Liver (tissue), 9 donors: ENCODE data around the gene FOXC2. TPM values are rescaled to one million over a fixed set of nuclear protein-coding genes. Genes with fewer than 3 reads are reported as not detected.
A peak's percentile ranks its signal among the peaks of the same experiment; 100 is the strongest.

Source experiments
- DNase-seq: peaks from one replicate; pipeline ENCODE4 v3.0.0-alpha.2; 2017; ENCODE audit warnings: low spot score
- H3K27ac ChIP-seq, 2 donors: one replicate each; pipeline ENCODE4 v1.7.0; 2013; ENCODE audit warnings: inconsistent platforms in 2 of 2, low read length in 2 of 2, control low read depth in 1 of 2, low read depth in 1 of 2, mild to moderate bottlenecking in 1 of 2
- H3K27me3 ChIP-seq, 4 donors: one replicate each; pipeline versions ENCODE4 v1.6.1 to v1.7.0; 2013; ENCODE audit warnings: low read length in 3 of 4, inconsistent platforms in 1 of 4, mild to moderate bottlenecking in 1 of 4, moderate library complexity in 1 of 4; ENCODE audit not compliant: control insufficient read depth in 4 of 4, insufficient read depth in 4 of 4
- H3K36me3 ChIP-seq, 4 donors: one replicate each; pipeline versions ENCODE4 v1.6.1 to v1.7.0; 2013; ENCODE audit warnings: low read length in 3 of 4, mild to moderate bottlenecking in 3 of 4, low read depth in 1 of 4, moderate library complexity in 1 of 4; ENCODE audit not compliant: control insufficient read depth in 4 of 4, insufficient read depth in 3 of 4
- H3K4me1 ChIP-seq, 4 donors: one replicate each; pipeline versions ENCODE4 v1.6.1 to v1.7.0; 2013; ENCODE audit warnings: low read length in 3 of 4, mild to moderate bottlenecking in 3 of 4, moderate library complexity in 1 of 4; ENCODE audit not compliant: control insufficient read depth in 4 of 4, insufficient read depth in 4 of 4
- H3K4me3 ChIP-seq, 3 donors: one replicate each; pipeline versions ENCODE4 v1.6.1 to v1.7.0; 2013; ENCODE audit warnings: low read length in 3 of 3, control low read depth in 1 of 3, low read depth in 1 of 3, mild to moderate bottlenecking in 1 of 3
- H3K9ac ChIP-seq, 2 donors: one replicate each; pipeline ENCODE4 v1.7.0; 2013; ENCODE audit warnings: low read length in 2 of 2, mild to moderate bottlenecking in 2 of 2, moderate library complexity in 2 of 2, control low read depth in 1 of 2, low read depth in 1 of 2
- H3K9me3 ChIP-seq, 4 donors: one replicate each; pipeline versions ENCODE4 v1.6.1 to v1.7.0; 2013; ENCODE audit warnings: low read length in 3 of 4; ENCODE audit not compliant: control insufficient read depth in 4 of 4
- EGR1 ChIP-seq, 2 donors: IDR thresholded peaks; 2 replicates each; pipeline ENCODE4 v1.6.1; 2016 to 2018; ENCODE audit warnings: antibody characterized with exemption in 2 of 2, low read depth in 2 of 2
- FOXA1 ChIP-seq: IDR thresholded peaks from 2 replicates; pipeline ENCODE4 v1.6.1; 2016; ENCODE audit warnings: antibody characterized with exemption
- FOXA2 ChIP-seq: IDR thresholded peaks from 2 replicates; pipeline ENCODE4 v1.6.1; 2016; ENCODE audit warnings: antibody characterized with exemption
- GABPA ChIP-seq, 2 donors: IDR thresholded peaks in 1 of 2; conservative IDR thresholded peaks in 1 of 2; 2 replicates each; pipeline ENCODE4 v1.6.1; 2016; ENCODE audit warnings: antibody characterized with exemption in 2 of 2, mild to moderate bottlenecking in 1 of 2, moderate library complexity in 1 of 2
- HNF4A ChIP-seq, 2 donors: conservative IDR thresholded peaks; 2 replicates each; pipeline ENCODE4 v1.6.1; 2016; ENCODE audit warnings: antibody characterized with exemption in 2 of 2, mild to moderate bottlenecking in 2 of 2
- HNF4G ChIP-seq: IDR thresholded peaks from 2 replicates; pipeline ENCODE4 v1.6.1; 2016; ENCODE audit warnings: antibody characterized with exemption
- JUND ChIP-seq, 2 donors: IDR thresholded peaks; 2 replicates each; pipeline ENCODE4 v1.6.1; 2016; ENCODE audit warnings: antibody characterized with exemption in 2 of 2
- NR2F2 ChIP-seq: IDR thresholded peaks from 2 replicates; pipeline ENCODE4 v1.6.1; 2016; ENCODE audit warnings: antibody characterized with exemption
- RAD21 ChIP-seq, 2 donors: IDR thresholded peaks; 2 replicates each; pipeline ENCODE4 v1.6.1; 2016; ENCODE audit warnings: antibody characterized with exemption in 2 of 2, mild to moderate bottlenecking in 2 of 2
- RXRA ChIP-seq, 2 donors: IDR thresholded peaks; 2 replicates each; pipeline ENCODE4 v1.6.1; 2017 to 2018; ENCODE audit warnings: antibody characterized with exemption in 2 of 2, mild to moderate bottlenecking in 1 of 2
- SP1 ChIP-seq: IDR thresholded peaks from 2 replicates; pipeline ENCODE4 v1.6.1; 2018; ENCODE audit warnings: antibody characterized with exemption, mild to moderate bottlenecking
- TAF1 ChIP-seq: conservative IDR thresholded peaks from 2 replicates; pipeline ENCODE4 v1.6.1; 2016; ENCODE audit warnings: antibody characterized with exemption, mild to moderate bottlenecking
- YY1 ChIP-seq: IDR thresholded peaks from 2 replicates; pipeline ENCODE4 v1.6.1; 2016; ENCODE audit warnings: antibody characterized with exemption, mild to moderate bottlenecking
- WGBS: extraction: QIAGEN DNeasy Blood & Tissue Kit; methylation state at CpG from one replicate; pipeline ENCODE4 v1.1.7; 2013; 5-methylcytosine and 5-hydroxymethylcytosine counted together
- polyA plus RNA-seq, 2 donors: library from polyadenylated mRNA; stranded (reverse) in 1 of 2; unstranded in 1 of 2; fragments of 200-250 nt in 1 of 2; fragments of >200 nt in 1 of 2; fragmentation: Nextera tagmentation in 1 of 2; extraction: Ambion mirVana in 1 of 2; gene quantifications; one replicate each; pipeline versions ENCODE4 v1.2.1 to v1.2.3, GENCODE V29; 2013 to 2015
- total RNA-seq, 2 donors: library from RNA; depleted of rRNA; stranded (reverse); fragments of >200 nt; gene quantifications; one replicate each; pipeline ENCODE4 v1.2.3, GENCODE V29; 2014
- TF ChIP-seq, protein P1 (sequence below): IDR thresholded peaks from 2 replicates; pipeline ENCODE4 v1.6.1; 2016; ENCODE audit warnings: antibody characterized with exemption
- TF ChIP-seq, protein P2 (sequence below): IDR thresholded peaks from 2 replicates; pipeline ENCODE4 v1.6.1; 2016; ENCODE audit warnings: antibody characterized with exemption
- TF ChIP-seq, protein P3 (sequence below): fragments of 150-350 bp; IDR thresholded peaks from 2 replicates; pipeline ENCODE4 v1.5.1; 2017; ENCODE audit warnings: improper control_type of control experiment, low read depth, low read length; ENCODE audit not compliant: missing input control
- donor health status: healthy.
- donor health status: healthy.
- donor health status: healthy.
- donor health status: healthy.
- donor health status: healthy.

The FOXC2 gene
- total and polyA plus RNA-seq, 4 donors: 0.03 to 0.09 (median 0.08) TPM; not detected in 1

DNA sequence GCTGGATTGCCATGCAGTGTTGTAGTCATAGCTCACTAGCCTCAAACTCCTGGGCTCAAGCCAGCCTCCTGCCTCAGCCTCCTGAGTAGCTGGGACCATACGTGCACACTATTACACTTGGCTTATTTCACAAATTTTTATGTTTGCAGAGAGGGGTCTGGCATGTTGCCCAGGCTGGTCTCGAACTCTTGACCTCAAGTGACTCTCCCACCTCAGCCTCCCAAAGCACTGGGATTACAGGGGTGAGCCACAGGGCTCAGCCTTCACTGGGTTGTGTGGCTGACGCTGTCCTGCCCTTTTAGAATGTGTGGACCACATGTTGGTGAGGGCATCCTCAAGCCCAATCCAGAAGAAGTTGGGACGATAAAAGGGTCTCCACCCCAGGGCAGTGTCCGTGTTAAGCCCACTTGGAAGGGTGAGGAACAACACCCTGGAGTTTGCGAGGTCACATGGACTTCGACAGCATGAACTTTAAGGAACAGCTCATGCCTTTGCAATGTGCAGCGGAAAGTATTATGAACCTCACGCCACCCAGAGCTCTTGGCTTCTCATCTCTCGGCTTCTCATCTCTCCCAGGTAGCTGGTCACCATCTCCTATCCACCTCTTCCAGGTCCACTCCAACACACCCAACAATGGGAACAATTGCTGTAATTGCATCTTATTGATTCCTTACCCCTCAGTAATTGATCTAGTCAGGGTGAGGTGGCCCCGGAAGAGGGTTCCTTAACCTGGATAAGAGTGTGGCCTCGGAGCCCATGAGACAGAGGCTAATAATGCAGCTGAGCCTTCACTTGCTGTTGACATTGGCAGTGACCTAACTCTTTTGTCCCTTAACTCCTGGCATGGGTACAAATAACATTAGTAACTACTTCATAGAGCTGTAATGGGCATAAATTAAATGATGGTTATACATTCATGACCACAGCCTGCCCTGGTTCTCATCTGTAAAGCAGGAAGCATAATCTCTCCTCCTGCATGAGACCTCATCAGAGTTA lies 18.4 kb downstream of the FOXC2 start:
- H3K27ac ChIP-seq: no peak overlapping the region
- no peaks in the 10 kb centered on the region for H3K36me3 ChIP-seq
- H3K27me3 ChIP-seq: peaks cover 0 to 15% (median 8%) of the 10 kb centered on the region in 4 donors
- H3K4me3 ChIP-seq: no peak overlapping the region
- H3K9ac ChIP-seq: no peak overlapping the region
- no peaks in the 10 kb centered on the region for H3K9me3 ChIP-seq
- WGBS: 75% methylated on average over 12 of the region's 12 CpGs
- DNase-seq: no peak
- no peaks in the 10 kb centered on the region for H3K4me1 ChIP-seq
- TF ChIP-seq, protein P1, sequence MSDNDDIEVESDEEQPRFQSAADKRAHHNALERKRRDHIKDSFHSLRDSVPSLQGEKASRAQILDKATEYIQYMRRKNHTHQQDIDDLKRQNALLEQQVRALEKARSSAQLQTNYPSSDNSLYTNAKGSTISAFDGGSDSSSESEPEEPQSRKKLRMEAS: no peak
- TF ChIP-seq YY1 (no peak), RXRA (IDR thresholded peaks at IDR 0.05) (no peak), HNF4A (conservative IDR thresholded peaks at IDR 0.05) (no peak), EGR1 (IDR thresholded peaks at IDR 0.05; ENCODE audit: low read depth in 2 of 2) (no peak), JUND (IDR thresholded peaks at IDR 0.05) (no peak), NR2F2 (no peak), SP1 (no peak), RAD21 (IDR thresholded peaks at IDR 0.05) (no peak), FOXA1 (no peak), HNF4G (no peak), GABPA (IDR thresholded peaks at IDR 0.05 in 1 of 2, conservative IDR thresholded peaks at IDR 0.05 in 1 of 2) (no peak), FOXA2 (no peak), TAF1 (no peak)
- TF ChIP-seq, protein P2, sequence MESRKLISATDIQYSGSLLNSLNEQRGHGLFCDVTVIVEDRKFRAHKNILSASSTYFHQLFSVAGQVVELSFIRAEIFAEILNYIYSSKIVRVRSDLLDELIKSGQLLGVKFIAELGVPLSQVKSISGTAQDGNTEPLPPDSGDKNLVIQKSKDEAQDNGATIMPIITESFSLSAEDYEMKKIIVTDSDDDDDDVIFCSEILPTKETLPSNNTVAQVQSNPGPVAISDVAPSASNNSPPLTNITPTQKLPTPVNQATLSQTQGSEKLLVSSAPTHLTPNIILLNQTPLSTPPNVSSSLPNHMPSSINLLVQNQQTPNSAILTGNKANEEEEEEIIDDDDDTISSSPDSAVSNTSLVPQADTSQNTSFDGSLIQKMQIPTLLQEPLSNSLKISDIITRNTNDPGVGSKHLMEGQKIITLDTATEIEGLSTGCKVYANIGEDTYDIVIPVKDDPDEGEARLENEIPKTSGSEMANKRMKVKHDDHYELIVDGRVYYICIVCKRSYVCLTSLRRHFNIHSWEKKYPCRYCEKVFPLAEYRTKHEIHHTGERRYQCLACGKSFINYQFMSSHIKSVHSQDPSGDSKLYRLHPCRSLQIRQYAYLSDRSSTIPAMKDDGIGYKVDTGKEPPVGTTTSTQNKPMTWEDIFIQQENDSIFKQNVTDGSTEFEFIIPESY: no peak
- TF ChIP-seq, protein P3, sequence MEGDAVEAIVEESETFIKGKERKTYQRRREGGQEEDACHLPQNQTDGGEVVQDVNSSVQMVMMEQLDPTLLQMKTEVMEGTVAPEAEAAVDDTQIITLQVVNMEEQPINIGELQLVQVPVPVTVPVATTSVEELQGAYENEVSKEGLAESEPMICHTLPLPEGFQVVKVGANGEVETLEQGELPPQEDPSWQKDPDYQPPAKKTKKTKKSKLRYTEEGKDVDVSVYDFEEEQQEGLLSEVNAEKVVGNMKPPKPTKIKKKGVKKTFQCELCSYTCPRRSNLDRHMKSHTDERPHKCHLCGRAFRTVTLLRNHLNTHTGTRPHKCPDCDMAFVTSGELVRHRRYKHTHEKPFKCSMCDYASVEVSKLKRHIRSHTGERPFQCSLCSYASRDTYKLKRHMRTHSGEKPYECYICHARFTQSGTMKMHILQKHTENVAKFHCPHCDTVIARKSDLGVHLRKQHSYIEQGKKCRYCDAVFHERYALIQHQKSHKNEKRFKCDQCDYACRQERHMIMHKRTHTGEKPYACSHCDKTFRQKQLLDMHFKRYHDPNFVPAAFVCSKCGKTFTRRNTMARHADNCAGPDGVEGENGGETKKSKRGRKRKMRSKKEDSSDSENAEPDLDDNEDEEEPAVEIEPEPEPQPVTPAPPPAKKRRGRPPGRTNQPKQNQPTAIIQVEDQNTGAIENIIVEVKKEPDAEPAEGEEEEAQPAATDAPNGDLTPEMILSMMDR: no peak

DNA sequence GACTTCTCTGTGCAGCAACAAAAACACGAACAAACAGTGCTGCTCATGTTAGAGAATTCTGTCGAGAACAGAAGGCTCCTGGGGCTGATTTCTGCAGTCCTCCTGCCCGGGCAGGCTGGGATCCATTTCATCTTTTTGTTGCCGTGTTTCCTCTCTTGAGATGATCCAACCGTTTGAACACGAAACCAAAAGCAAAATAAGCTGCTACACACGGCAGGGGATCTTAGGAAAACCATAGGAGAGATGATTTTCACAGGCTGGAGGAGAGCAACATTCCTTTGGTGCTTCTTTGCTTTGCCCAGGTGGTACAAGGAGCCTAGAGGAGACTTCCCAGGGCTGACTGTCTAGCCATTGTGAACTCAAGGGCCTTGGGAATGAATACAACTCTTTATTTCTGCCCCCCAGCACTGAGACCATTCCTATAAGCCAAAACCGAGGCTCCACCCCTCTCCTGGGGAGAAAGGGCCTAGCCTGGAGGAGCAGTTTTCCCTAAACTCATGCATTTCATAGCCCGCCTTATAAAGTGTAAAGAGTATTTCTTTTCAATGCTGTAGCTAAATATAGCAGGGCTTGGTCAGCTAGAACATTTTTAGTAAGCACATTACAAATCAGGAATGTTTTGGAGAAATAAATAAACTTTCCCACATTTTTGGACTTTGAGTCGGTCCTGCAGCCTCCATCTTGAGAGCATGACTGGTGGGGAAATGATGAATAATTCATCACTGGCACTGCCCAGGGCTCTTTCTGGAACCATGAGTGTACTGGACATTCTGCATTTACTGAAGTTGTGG lies 19.4 kb downstream of the FOXC2 start:
- no peak overlapping the region for H3K27ac ChIP-seq
- H3K4me1 ChIP-seq: no peaks in the 10 kb centered on the region
- no peak overlapping the region for H3K4me3 ChIP-seq
- no peak for DNase-seq
- H3K36me3 ChIP-seq: no peaks in the 10 kb centered on the region
- H3K27me3 ChIP-seq: peaks cover 0 to 15% (median 6%) of the 10 kb centered on the region in 4 donors
- no peak for TF ChIP-seq HNF4A (conservative IDR thresholded peaks at IDR 0.05)
- TF ChIP-seq YY1: peak; percentile 21
- TF ChIP-seq FOXA2: no peak
- TF ChIP-seq, protein P3: no peak
- TF ChIP-seq EGR1 (IDR thresholded peaks at IDR 0.05; ENCODE audit: low read depth in 2 of 2): no peak
- no peak for TF ChIP-seq RAD21 (IDR thresholded peaks at IDR 0.05)
- TF ChIP-seq JUND (IDR thresholded peaks at IDR 0.05): no peak
- 62% methylated on average over 10 of the region's 10 CpGs for WGBS
- H3K9ac ChIP-seq: no peak overlapping the region
- no peaks in the 10 kb centered on the region for H3K9me3 ChIP-seq
